Endothelial cell of hepatic sinusoid (primary cell): ENCODE results near the gene SLC6A17.

Source experiments
- in situ Hi-C: cut with HindIII; loops from 2 replicates; pipeline ENCODE4 v1.10.0; 2017; ENCODE audit warnings: low sequenced_read_pairs

SLC6A17 gene

DNA sequence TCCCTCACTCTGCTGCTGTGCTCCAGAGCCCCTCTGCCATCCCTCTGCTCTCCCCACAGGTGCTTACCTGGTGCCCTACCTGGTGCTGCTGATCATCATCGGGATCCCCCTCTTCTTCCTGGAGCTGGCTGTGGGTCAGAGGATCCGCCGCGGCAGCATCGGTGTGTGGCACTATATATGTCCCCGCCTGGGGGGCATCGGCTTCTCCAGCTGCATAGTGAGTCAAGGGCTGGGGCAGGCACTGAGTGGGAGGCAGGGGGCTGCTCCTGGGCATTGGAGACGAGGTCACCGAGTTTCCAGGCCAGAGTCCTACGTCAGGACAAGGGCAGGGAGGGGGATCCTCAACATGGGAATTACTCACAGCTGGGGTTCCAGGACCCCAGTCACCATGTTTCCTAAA is 21.7 kb downstream of the SLC6A17 start:
- in situ Hi-C loops, result no loop called here

DNA sequence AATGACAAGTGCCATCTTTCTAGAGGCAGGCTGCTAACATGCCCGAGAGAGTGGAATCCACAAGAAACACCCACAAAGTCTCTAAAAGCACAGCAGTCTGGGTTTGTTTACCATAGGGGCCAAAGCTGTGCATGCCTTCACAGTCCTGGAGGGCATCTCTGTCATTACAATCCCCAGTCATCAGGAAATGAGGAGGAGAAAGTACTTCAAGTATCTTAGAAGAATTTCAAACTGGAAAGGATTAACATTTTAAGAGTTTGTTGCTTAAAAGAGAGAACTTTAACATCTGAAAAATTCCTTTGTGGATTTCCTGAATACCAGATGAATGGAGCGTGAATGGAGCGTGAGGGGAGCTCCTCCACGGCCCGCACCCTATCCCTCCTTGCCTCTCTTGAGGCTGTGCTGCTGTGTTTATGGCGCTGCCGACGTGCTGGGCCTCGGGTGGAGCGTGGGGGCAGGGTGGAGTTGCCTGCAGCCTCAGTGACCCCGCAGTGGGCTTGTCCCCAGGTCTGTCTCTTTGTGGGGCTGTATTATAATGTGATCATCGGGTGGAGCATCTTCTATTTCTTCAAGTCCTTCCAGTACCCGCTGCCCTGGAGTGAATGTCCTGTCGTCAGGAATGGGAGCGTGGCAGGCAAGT is 23.3 kb downstream of the SLC6A17 start:
- in situ Hi-C loops, result no loop called here

- in situ Hi-C loops, result no loop called here
These were observed 24.7 kb downstream of the SLC6A17 start for GRCh38 chr1:110174961-110175360.

DNA sequence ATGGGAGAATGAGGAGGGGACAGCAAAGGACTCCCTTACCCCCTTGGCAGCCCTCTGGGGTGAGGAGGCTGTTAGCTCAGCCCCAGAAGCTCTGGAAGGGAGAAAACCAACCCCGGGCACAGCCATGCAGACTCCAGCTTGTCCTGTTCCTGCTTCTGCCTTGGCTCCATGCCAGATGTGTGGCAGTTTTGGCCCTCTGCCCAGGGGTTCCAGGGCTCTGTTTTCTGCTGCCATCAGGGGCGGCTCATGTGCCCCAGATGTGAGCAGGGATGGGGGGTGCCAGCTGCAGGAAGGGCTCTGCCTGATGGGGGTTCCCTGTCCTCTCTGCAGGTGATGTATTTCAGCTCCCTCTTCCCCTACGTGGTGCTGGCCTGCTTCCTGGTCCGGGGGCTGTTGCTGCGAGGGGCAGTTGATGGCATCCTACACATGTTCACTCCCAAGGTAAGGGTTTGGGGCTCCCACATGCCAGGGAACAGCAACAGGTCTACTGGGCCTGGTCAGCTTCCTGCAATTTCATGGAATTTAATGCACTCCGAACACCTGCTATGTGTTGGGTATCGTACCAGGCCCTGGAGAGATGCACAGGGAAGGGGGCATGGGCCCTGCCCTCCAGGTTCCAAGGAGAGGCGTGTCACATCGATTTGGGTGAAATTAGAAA is 26.1 kb downstream of the SLC6A17 start:
- in situ Hi-C loops, result no loop called here

GRCh38 chr1:110177775-110178174 is 27.5 kb downstream of the SLC6A17 start:
- in situ Hi-C loops, result no loop called here

- in situ Hi-C loops, result no loop called here
These were observed 33.4 kb downstream of the SLC6A17 start for GRCh38 chr1:110183642-110184167.

GRCh38 chr1:110184446-110184845 is 34.2 kb downstream of the SLC6A17 start:
- in situ Hi-C loops, result no loop called here

DNA sequence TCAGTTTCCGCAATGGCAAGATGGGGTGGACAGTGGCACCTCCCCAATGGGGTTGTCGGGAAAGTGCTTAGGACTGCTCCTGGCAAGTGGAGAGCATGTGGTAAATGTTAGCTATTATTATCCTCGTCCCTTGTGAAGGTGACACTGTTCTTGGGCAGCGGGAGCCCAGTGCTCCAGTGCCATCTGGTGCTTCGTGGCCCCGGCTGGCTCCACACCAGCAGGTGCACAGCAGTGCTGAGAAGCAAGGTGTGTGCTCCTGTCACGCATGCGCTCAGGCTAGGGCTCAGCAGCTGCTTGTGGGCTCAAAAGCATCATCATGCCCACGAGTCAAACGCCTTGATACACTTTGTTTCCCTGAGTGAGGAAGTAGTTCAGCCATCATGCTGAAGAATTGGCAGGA is 34.9 kb downstream of the SLC6A17 start:
- in situ Hi-C loops, result no loop called here

- in situ Hi-C loops, result no loop called here
These were observed 36.3 kb downstream of the SLC6A17 start for GRCh38 chr1:110186558-110186957.

DNA sequence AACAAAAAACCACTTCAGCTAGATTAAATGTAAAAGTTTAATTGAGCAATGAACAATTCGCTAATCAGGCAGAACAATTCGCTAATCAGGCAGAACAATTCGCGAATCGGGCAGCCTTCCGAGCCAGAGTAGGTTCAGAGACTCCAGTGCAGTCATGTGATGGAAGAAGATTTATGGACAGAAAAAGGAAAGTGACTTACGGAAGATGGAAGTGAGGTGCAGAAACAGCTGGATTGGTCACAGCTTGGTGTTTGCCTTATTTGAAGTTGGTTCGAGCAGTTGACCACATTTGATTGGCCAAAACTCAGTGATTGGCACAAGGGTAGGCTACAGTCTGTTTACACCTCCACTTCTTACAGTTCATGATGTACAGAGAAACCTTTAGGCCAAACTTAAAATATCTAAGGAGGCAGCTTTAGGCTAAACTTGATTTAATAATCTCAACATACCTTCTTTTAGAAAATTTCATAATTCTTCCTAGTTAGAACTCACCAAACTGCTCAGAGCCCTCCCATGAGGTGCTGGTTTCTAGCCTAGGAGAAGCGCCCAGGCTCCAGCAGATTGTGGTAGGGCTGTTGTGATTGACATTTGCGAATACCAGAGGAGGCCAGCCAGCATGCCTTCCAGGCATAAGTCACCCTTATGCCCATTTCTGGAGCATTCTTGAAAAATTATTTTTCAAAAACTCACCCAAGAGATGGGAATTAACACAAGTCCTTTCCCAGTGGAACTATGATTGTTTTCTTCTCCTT is 37.0 kb downstream of the SLC6A17 start:
- in situ Hi-C loops, result no loop called here

DNA sequence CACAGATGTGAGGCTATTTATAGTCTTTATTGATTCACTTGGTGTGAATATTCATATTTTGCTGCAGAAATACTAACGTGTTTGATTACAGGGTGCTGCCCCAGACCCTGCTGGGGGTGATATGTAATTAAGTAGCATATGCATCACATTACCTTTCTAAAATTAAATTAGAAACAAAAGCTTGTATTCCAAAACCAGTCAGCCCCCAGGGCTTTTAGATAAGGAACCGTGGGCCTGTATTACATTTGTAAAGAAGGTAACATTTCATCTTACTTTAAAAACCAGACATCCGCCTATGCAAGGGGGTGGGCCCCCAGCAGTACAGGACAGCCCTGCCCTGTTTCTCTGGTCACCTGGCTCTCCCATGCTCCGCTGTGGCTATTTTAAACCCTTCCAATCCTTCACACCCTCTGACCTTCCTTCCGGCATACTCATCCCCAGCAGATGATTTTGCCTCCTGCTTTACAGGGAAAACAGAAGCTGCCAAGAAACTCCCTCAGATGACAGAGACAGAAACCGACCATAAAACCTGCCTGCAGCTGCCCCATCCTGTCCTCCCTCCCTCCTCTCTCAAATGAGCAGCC is 37.8 kb downstream of the SLC6A17 start:
- in situ Hi-C loops, result no loop called here

DNA sequence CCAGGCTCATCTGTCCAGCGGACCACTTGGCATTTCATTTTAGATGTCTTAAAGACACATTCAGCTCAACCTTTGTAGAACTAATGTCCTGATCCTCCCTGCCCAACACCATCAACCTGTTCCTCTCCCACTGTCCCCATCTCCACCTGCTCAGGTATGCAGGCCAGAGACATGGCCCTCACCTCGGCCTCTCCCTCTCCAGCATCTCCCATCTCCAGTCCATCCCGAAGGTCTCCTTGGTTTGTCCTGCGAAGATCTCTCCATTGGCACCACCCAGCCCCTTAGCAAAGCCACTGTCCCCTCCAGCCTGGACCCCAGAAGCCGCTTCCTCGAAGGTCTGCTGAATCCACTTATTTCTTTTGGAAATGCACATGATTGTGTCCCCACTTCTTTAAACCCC is 38.9 kb downstream of the SLC6A17 start:
- in situ Hi-C loops, result no loop called here

- in situ Hi-C loops, result loop anchor here (5.0 kb wide), 1 partner anchor 48 kb away; no protein-coding TSS in a partner anchor
These were observed 40.1 kb downstream of the SLC6A17 start for GRCh38 chr1:110190282-110190929.

- in situ Hi-C loops, result loop anchor here (5.0 kb wide), 1 partner anchor 50 kb away; no protein-coding TSS in a partner anchor
These were observed 42.2 kb downstream of the SLC6A17 start for GRCh38 chr1:110192541-110192940.

- in situ Hi-C loops, result no loop called here
These were observed 44.9 kb downstream of the SLC6A17 start for GRCh38 chr1:110195196-110195595.

- in situ Hi-C loops, result no loop called here
These were observed 46.8 kb downstream of the SLC6A17 start for GRCh38 chr1:110196917-110197765.

GRCh38 chr1:110197905-110198629 is 47.8 kb downstream of the SLC6A17 start:
- in situ Hi-C loops, result no loop called here

DNA sequence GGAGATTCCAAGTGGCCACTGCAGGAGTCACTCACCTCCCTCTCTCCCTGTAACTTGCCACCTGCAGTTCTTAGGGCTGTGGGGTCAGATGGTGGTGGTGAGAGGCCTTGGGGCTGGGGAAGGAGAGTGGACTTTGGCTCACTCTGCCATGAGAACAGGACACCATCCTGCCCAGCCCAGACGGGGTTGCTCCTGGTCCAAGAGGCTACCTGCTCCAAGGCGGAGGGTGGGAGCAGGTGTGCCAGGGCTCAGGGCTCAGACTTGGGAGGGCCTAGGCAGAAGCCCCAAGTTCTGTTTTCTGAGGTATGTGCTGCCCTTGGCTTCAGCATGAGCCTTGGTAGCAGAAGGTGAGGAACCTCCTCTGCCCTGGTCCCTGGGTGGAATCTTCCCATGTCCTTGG is 48.5 kb downstream of the SLC6A17 start:
- in situ Hi-C loops, result no loop called here

GRCh38 chr1:110200190-110200589 is 49.9 kb downstream of the SLC6A17 start:
- in situ Hi-C loops, result loop anchor here (10.0 kb wide), 1 partner anchor 105 kb away; no protein-coding TSS in a partner anchor
